ENCODE measurements around the gene ARHGAP42.
"Not testable (repeated sequence)": the region's sequence is repeated elsewhere in the genome, so short reads cannot be mapped to it uniquely, and the experiment has no call there.

Gene ARHGAP42

DNA sequence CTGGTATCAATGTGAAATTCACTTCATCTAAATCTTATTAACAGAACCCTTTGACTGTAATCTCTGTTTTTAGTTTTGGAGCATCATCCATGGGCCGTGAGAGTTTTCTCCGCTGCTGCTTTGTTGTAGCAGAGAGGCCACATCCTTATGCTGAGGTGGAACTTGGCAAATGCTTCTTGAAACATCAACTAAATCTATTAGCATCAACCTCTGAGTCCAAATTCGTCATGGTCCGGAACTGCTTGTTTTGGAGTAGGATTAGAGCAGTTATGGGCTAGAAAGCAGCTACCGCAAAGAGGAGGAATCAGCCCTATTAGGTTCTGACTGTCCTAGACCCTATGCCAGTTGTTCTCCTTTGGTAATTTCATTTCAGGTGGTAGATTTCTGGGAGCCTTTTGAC lies 324.8 kb downstream of the ARHGAP42 start:
- no peaks in the 10 kb centered on the region for H4K20me1 ChIP-seq (ENCODE audit: insufficient read depth, low read length)
- no peaks in the 10 kb centered on the region for H3K27me3 ChIP-seq (ENCODE audit: insufficient read depth, low read length)
- H3K79me2 ChIP-seq (ENCODE audit: insufficient read depth, low read length) = no peaks in the 10 kb centered on the region
- no peak overlapping the region for H3K4me3 ChIP-seq (ENCODE audit: low read depth, low read length, poor library complexity, severe bottlenecking)
- no peak overlapping the region for H3K4me2 ChIP-seq (ENCODE audit: low read length)
- H3K9me3 ChIP-seq (ENCODE audit: low read length) = no peaks in the 10 kb centered on the region
- H3K27ac ChIP-seq (ENCODE audit: low read depth, low read length, poor library complexity, severe bottlenecking) = no peak overlapping the region
- H3K4me1 ChIP-seq (ENCODE audit: insufficient read depth, low read length, severe bottlenecking) = no peaks in the 10 kb centered on the region
- H2AFZ ChIP-seq (ENCODE audit: low read length) = no peak overlapping the region
- no peak overlapping the region for H3K9ac ChIP-seq (ENCODE audit: low read length)
- TF ChIP-seq EZH2 (IDR thresholded peaks at IDR 0.05; ENCODE audit: borderline replicate concordance, low read length) = no peak
- TF ChIP-seq, protein P1, sequence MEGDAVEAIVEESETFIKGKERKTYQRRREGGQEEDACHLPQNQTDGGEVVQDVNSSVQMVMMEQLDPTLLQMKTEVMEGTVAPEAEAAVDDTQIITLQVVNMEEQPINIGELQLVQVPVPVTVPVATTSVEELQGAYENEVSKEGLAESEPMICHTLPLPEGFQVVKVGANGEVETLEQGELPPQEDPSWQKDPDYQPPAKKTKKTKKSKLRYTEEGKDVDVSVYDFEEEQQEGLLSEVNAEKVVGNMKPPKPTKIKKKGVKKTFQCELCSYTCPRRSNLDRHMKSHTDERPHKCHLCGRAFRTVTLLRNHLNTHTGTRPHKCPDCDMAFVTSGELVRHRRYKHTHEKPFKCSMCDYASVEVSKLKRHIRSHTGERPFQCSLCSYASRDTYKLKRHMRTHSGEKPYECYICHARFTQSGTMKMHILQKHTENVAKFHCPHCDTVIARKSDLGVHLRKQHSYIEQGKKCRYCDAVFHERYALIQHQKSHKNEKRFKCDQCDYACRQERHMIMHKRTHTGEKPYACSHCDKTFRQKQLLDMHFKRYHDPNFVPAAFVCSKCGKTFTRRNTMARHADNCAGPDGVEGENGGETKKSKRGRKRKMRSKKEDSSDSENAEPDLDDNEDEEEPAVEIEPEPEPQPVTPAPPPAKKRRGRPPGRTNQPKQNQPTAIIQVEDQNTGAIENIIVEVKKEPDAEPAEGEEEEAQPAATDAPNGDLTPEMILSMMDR (IDR thresholded peaks at IDR 0.05; ENCODE audit: low read length) = no peak
- no peaks in the 10 kb centered on the region for H3K9me2 ChIP-seq (ENCODE audit: low read depth, low read length)
- no peaks in the 10 kb centered on the region for H3K36me3 ChIP-seq (ENCODE audit: insufficient read depth, low read length)
- H3F3A ChIP-seq (ENCODE audit: insufficient read depth, low read length) = no peaks in the 10 kb centered on the region

GRCh38 chr11:101013702-101014101 lies 326.6 kb downstream of the ARHGAP42 start:
- not testable (repeated sequence) for H3K9me2 ChIP-seq (ENCODE audit: low read depth, low read length); H3K36me3 ChIP-seq (ENCODE audit: insufficient read depth, low read length); H3K79me2 ChIP-seq (ENCODE audit: insufficient read depth, low read length); H3F3A ChIP-seq (ENCODE audit: insufficient read depth, low read length); H3K9ac ChIP-seq (ENCODE audit: low read length); H2AFZ ChIP-seq (ENCODE audit: low read length); H3K4me1 ChIP-seq (ENCODE audit: insufficient read depth, low read length, severe bottlenecking); H3K27me3 ChIP-seq (ENCODE audit: insufficient read depth, low read length); H3K27ac ChIP-seq (ENCODE audit: low read depth, low read length, poor library complexity, severe bottlenecking); H3K9me3 ChIP-seq (ENCODE audit: low read length); H4K20me1 ChIP-seq (ENCODE audit: insufficient read depth, low read length); H3K4me3 ChIP-seq (ENCODE audit: low read depth, low read length, poor library complexity, severe bottlenecking); H3K4me2 ChIP-seq (ENCODE audit: low read length)

GRCh38 chr11:101014600-101015285 lies 327.7 kb downstream of the ARHGAP42 start:
- H3K27me3 ChIP-seq (ENCODE audit: insufficient read depth, low read length) = no peaks in the 10 kb centered on the region
- H3K4me1 ChIP-seq (ENCODE audit: insufficient read depth, low read length, severe bottlenecking) = no peaks in the 10 kb centered on the region
- H3K9me2 ChIP-seq (ENCODE audit: low read depth, low read length) = no peaks in the 10 kb centered on the region
- no peaks in the 10 kb centered on the region for H3F3A ChIP-seq (ENCODE audit: insufficient read depth, low read length)
- H3K36me3 ChIP-seq (ENCODE audit: insufficient read depth, low read length) = no peaks in the 10 kb centered on the region
- H3K9ac ChIP-seq (ENCODE audit: low read length) = no peak overlapping the region
- H2AFZ ChIP-seq (ENCODE audit: low read length) = no peak overlapping the region
- H3K4me3 ChIP-seq (ENCODE audit: low read depth, low read length, poor library complexity, severe bottlenecking) = no peak overlapping the region
- TF ChIP-seq, protein P1 (IDR thresholded peaks at IDR 0.05; ENCODE audit: low read length) = no peak
- no peak for TF ChIP-seq EZH2 (IDR thresholded peaks at IDR 0.05; ENCODE audit: borderline replicate concordance, low read length)
- H4K20me1 ChIP-seq (ENCODE audit: insufficient read depth, low read length) = no peaks in the 10 kb centered on the region
- no peak overlapping the region for H3K4me2 ChIP-seq (ENCODE audit: low read length)
- no peaks in the 10 kb centered on the region for H3K79me2 ChIP-seq (ENCODE audit: insufficient read depth, low read length)
- no peaks in the 10 kb centered on the region for H3K9me3 ChIP-seq (ENCODE audit: low read length)
- no peak overlapping the region for H3K27ac ChIP-seq (ENCODE audit: low read depth, low read length, poor library complexity, severe bottlenecking)

DNA sequence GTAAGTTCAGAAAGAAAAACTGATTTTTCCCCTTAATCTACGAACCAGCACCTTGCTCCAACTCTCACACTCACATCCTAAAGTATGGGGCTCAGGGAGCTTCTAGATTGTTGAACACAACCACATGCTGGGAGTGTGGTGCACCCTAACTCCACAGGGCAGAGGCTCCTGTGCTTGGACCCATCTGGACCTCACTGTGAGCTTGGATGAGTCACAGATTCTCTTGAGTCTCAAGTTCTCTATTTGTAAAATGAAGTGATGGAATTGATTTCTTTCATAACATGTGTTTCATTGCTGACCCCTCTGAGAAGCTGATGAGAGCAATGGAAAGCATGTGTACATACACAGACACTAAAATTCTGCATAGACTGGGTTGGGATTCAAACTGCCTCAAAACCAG lies 332.8 kb downstream of the ARHGAP42 start:
- no peak overlapping the region for H3K9ac ChIP-seq (ENCODE audit: low read length)
- no peaks in the 10 kb centered on the region for H3K79me2 ChIP-seq (ENCODE audit: insufficient read depth, low read length)
- no peak overlapping the region for H3K27ac ChIP-seq (ENCODE audit: low read depth, low read length, poor library complexity, severe bottlenecking)
- H2AFZ ChIP-seq (ENCODE audit: low read length) = no peak overlapping the region
- H4K20me1 ChIP-seq (ENCODE audit: insufficient read depth, low read length) = no peaks in the 10 kb centered on the region
- H3K9me2 ChIP-seq (ENCODE audit: low read depth, low read length) = no peaks in the 10 kb centered on the region
- no peaks in the 10 kb centered on the region for H3K36me3 ChIP-seq (ENCODE audit: insufficient read depth, low read length)
- H3K9me3 ChIP-seq (ENCODE audit: low read length) = no peaks in the 10 kb centered on the region
- H3F3A ChIP-seq (ENCODE audit: insufficient read depth, low read length) = no peaks in the 10 kb centered on the region
- no peaks in the 10 kb centered on the region for H3K27me3 ChIP-seq (ENCODE audit: insufficient read depth, low read length)
- H3K4me1 ChIP-seq (ENCODE audit: insufficient read depth, low read length, severe bottlenecking) = no peaks in the 10 kb centered on the region
- no peak for TF ChIP-seq EZH2 (IDR thresholded peaks at IDR 0.05; ENCODE audit: borderline replicate concordance, low read length)
- TF ChIP-seq, protein P1 (IDR thresholded peaks at IDR 0.05; ENCODE audit: low read length) = no peak
- no peak overlapping the region for H3K4me3 ChIP-seq (ENCODE audit: low read depth, low read length, poor library complexity, severe bottlenecking)
- no peak overlapping the region for H3K4me2 ChIP-seq (ENCODE audit: low read length)

Data from OCI-LY1 (cell line).